GM23338 (cell line): ENCODE data around the gene HNRNPL. TPM values are rescaled to one million over a fixed set of nuclear protein-coding genes. Genes with fewer than 3 reads are reported as not detected.

Source experiments
- ATAC-seq: fragments of 200-7000 bp; cut with Tn5 transposase; 3 replicates; pipeline ENCODE4 v1.9.1; 2020
- DNase-seq: peaks from one replicate; pipeline ENCODE4 v3.0.0-alpha.2; 2015; ENCODE audit warnings: low spot score
- H2AFZ ChIP-seq: fragments of 200-600 bp; sonication (generic); 2 replicates; pipeline ENCODE4 v1.8.0; 2016; ENCODE audit warnings: antibody characterized with exemption, mild to moderate bottlenecking, moderate library complexity
- H3F3A ChIP-seq: fragments of 200-600 bp; sonication (generic); replicated peaks from 2 replicates; pipeline ENCODE4 v1.8.0; 2017; ENCODE audit warnings: antibody characterized with exemption, mixed run types, low read depth
- H3K27ac ChIP-seq: fragments of 200-600 bp; sonication (generic); 2 replicates; pipeline ENCODE4 v1.6.1; 2016; ENCODE audit warnings: low read depth
- H3K27me3 ChIP-seq: fragments of 200-600 bp; sonication (generic); 2 replicates; pipeline ENCODE4 v1.8.0; 2016; ENCODE audit warnings: mild to moderate bottlenecking, mixed run types, moderate library complexity; ENCODE audit not compliant: insufficient read depth
- H3K36me3 ChIP-seq: fragments of 200-600 bp; sonication (generic); 2 replicates; pipeline ENCODE4 v1.8.0; 2016; ENCODE audit warnings: mild to moderate bottlenecking; ENCODE audit not compliant: insufficient read depth
- H3K4me1 ChIP-seq: fragments of 200-600 bp; sonication (generic); 2 replicates; pipeline ENCODE4 v1.8.0; 2016; ENCODE audit warnings: mild to moderate bottlenecking, moderate library complexity; ENCODE audit not compliant: insufficient read depth
- H3K4me2 ChIP-seq: fragments of 200-600 bp; sonication (generic); 2 replicates; pipeline ENCODE4 v1.7.1; 2017; ENCODE audit warnings: mixed run types
- H3K4me3 ChIP-seq: fragments of 200-600 bp; sonication (generic); 2 replicates; pipeline ENCODE4 v1.6.1; 2016; ENCODE audit warnings: mixed run types
- H3K79me2 ChIP-seq: fragments of 200-600 bp; sonication (generic); replicated peaks from 2 replicates; pipeline ENCODE4 v1.8.0; 2017; ENCODE audit warnings: mild to moderate bottlenecking; ENCODE audit not compliant: insufficient read depth
- H3K9me2 ChIP-seq: fragments of 200-600 bp; sonication (generic); 2 replicates; pipeline ENCODE4 v1.8.0; 2017; ENCODE audit not compliant: insufficient read depth
- H4K20me1 ChIP-seq: fragments of 200-600 bp; sonication (generic); replicated peaks from 2 replicates; pipeline ENCODE4 v1.8.0; 2017; ENCODE audit warnings: mild to moderate bottlenecking; ENCODE audit not compliant: insufficient read depth
- H3K27ac Mint-ChIP-seq: 2 replicates; pipeline ENCODE4 v1.8.0; 2020; ENCODE audit warnings: inconsistent platforms, mild to moderate bottlenecking, moderate library complexity, mixed read lengths
- H3K27me3 Mint-ChIP-seq: 3 replicates; pipeline ENCODE4 v1.8.0; 2022; ENCODE audit warnings: low read depth, mild to moderate bottlenecking, moderate library complexity, mixed read lengths, inconsistent platforms; ENCODE audit not compliant: insufficient read depth, poor library complexity
- H3K36me3 Mint-ChIP-seq: 3 replicates; pipeline ENCODE4 v1.8.0; 2021; ENCODE audit warnings: low read depth, mild to moderate bottlenecking, inconsistent platforms, moderate library complexity, mixed read lengths
- H3K4me1 Mint-ChIP-seq: 3 replicates; pipeline ENCODE4 v1.8.0; 2020; ENCODE audit warnings: mild to moderate bottlenecking, inconsistent platforms, mixed read lengths
- H3K4me3 Mint-ChIP-seq: 3 replicates; pipeline ENCODE4 v1.8.0; 2021; ENCODE audit warnings: moderate library complexity, mild to moderate bottlenecking, inconsistent platforms, mixed read lengths
- H3K9me3 Mint-ChIP-seq: 3 replicates; pipeline ENCODE4 v1.8.0; 2020; ENCODE audit warnings: moderate library complexity, mild to moderate bottlenecking, inconsistent platforms, mixed read lengths
- EZH2 ChIP-seq: fragments of 200-600 bp; sonication (generic); IDR thresholded peaks from one replicate; pipeline ENCODE4 v1.8.0; 2017; ENCODE audit warnings: antibody characterized with exemption, mild to moderate bottlenecking, low read depth; ENCODE audit not compliant: unreplicated experiment
- NANOG ChIP-seq: IDR thresholded peaks from 2 replicates; pipeline ENCODE4 v1.6.1; 2016; ENCODE audit warnings: antibody characterized with exemption, borderline replicate concordance
- POLR2AphosphoS5 ChIP-seq: IDR thresholded peaks from 2 replicates; pipeline ENCODE4 v1.6.1; 2016; ENCODE audit warnings: antibody characterized with exemption, low read depth
- ZNF114 ChIP-seq: fragments of 250-450 bp; sonication (Bioruptor Pico); IDR thresholded peaks from 2 replicates; pipeline ENCODE4 v1.5.0; 2020; ENCODE audit warnings: mild to moderate bottlenecking, moderate library complexity
- ZNF331 ChIP-seq: fragments of 250-450 bp; sonication (Bioruptor Pico); IDR thresholded peaks from 2 replicates; pipeline ENCODE4 v1.5.0; 2020; ENCODE audit warnings: low read depth, mild to moderate bottlenecking, moderate library complexity
- polyA plus RNA-seq: library from polyadenylated mRNA; unstranded; fragments of >200 nt; fragmentation: Nextera tagmentation; extraction: Ambion mirVana; gene quantifications from 2 replicates; pipeline ENCODE4 v1.2.1, GENCODE V29; 2016
- total RNA-seq: library from RNA; depleted of rRNA; stranded (reverse); fragments of >200 nt; shearing (Covaris generic); gene quantifications from 2 replicates; pipeline ENCODE4 v1.2.3, GENCODE V29; 2014
- TF ChIP-seq, protein P1 (sequence below): IDR thresholded peaks from 2 replicates; pipeline ENCODE4 v1.6.1; 2016; ENCODE audit warnings: antibody characterized with exemption
- TF ChIP-seq, protein P2 (sequence below), 2 experiments: fragments of 200-600 bp in 1 of 2; sonication (generic) in 1 of 2; conservative IDR thresholded peaks; 2 replicates each; pipeline versions ENCODE4 v1.5.1 to v1.6.1; 2016 to 2017; ENCODE audit warnings: antibody characterized with exemption in 2 of 2, low read depth in 2 of 2, mild to moderate bottlenecking in 2 of 2, moderate library complexity in 1 of 2
- TF ChIP-seq, protein P3 (sequence below): IDR thresholded peaks from one replicate; pipeline ENCODE4 v1.6.1; 2018; ENCODE audit warnings: antibody characterized with exemption; ENCODE audit not compliant: unreplicated experiment

Gene HNRNPL
- total and polyA plus RNA-seq, 2 experiments from 2014 or later = 580 to 664 TPM

DNA sequence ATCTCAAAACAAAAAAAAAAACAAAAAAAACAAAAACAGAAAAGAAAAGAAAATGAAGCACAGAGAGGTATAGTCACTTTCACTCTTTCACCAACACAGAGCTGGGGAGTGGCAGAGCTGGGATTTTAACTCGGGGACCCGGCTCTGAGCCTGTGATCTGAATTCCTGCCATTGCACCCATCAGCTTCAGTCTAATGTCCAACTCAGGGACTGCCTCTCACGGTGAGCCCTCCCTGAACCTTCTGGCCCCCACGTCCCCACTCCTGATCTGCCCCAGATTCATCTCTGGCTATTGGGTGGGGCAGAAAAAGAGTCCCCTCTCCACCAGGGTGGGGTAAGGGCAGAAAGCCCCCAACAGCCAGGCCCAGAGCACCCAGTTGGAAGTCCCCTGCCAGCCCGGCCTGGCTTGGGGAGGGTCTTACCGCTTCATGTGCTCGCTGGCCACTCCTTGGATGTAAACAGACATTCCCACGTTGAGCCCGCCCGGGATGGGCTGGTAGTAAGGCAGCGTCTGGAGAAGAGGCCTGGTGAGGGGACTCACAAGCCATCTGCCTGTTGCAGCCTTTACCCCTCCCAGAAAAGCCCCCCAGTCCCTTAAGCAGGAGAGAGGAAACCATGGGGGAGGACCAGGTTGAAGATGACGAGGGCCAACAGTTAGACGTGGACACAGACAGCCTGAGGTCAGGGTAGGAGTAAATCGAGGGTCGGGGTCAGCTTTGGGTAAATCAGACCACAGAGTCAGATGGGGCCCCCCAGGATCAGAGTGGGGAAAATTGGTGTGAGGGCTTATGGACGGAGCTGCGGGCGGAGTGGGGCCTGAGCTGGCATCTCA, 37.6 kb downstream of the HNRNPL start:
- DNase-seq = no peak
- Histone ChIP-seq H3K4me3 (no peak overlapping the region), H4K20me1 (no peaks in the 10 kb centered on the region), H3K36me3 (no peaks in the 10 kb centered on the region), H3K4me1 (no peaks in the 10 kb centered on the region), H2AFZ (no peak overlapping the region), H3K27ac (no peak overlapping the region), H3K79me2 (no peaks in the 10 kb centered on the region), H3K4me2 (no peak overlapping the region), H3K27me3 (no peaks in the 10 kb centered on the region), H3K9me2 (no peaks in the 10 kb centered on the region), H3F3A (no peaks in the 10 kb centered on the region)
- peaks cover 23% of the 10 kb centered on the region for H3K36me3 Mint-ChIP-seq
- H3K27ac Mint-ChIP-seq = no peak overlapping the region
- no peak overlapping the region for H3K4me3 Mint-ChIP-seq
- TF ChIP-seq, protein P1, sequence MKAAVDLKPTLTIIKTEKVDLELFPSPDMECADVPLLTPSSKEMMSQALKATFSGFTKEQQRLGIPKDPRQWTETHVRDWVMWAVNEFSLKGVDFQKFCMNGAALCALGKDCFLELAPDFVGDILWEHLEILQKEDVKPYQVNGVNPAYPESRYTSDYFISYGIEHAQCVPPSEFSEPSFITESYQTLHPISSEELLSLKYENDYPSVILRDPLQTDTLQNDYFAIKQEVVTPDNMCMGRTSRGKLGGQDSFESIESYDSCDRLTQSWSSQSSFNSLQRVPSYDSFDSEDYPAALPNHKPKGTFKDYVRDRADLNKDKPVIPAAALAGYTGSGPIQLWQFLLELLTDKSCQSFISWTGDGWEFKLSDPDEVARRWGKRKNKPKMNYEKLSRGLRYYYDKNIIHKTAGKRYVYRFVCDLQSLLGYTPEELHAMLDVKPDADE = no peak
- TF ChIP-seq EZH2 (no peak), ZNF114 (no peak)
- TF ChIP-seq, protein P2, sequence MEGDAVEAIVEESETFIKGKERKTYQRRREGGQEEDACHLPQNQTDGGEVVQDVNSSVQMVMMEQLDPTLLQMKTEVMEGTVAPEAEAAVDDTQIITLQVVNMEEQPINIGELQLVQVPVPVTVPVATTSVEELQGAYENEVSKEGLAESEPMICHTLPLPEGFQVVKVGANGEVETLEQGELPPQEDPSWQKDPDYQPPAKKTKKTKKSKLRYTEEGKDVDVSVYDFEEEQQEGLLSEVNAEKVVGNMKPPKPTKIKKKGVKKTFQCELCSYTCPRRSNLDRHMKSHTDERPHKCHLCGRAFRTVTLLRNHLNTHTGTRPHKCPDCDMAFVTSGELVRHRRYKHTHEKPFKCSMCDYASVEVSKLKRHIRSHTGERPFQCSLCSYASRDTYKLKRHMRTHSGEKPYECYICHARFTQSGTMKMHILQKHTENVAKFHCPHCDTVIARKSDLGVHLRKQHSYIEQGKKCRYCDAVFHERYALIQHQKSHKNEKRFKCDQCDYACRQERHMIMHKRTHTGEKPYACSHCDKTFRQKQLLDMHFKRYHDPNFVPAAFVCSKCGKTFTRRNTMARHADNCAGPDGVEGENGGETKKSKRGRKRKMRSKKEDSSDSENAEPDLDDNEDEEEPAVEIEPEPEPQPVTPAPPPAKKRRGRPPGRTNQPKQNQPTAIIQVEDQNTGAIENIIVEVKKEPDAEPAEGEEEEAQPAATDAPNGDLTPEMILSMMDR (conservative IDR thresholded peaks at IDR 0.05; ENCODE audit: low read depth in 2 of 2) = no peak
- H3K9me3 Mint-ChIP-seq = peaks cover 5% of the 10 kb centered on the region; the same call in 2 of the 3 replicates
- H3K27me3 Mint-ChIP-seq = peaks cover 13% of the 10 kb centered on the region
- H3K4me1 Mint-ChIP-seq = no peaks in the 10 kb centered on the region; the same call in 2 of the 3 replicates
- ATAC-seq = no peak

DNA sequence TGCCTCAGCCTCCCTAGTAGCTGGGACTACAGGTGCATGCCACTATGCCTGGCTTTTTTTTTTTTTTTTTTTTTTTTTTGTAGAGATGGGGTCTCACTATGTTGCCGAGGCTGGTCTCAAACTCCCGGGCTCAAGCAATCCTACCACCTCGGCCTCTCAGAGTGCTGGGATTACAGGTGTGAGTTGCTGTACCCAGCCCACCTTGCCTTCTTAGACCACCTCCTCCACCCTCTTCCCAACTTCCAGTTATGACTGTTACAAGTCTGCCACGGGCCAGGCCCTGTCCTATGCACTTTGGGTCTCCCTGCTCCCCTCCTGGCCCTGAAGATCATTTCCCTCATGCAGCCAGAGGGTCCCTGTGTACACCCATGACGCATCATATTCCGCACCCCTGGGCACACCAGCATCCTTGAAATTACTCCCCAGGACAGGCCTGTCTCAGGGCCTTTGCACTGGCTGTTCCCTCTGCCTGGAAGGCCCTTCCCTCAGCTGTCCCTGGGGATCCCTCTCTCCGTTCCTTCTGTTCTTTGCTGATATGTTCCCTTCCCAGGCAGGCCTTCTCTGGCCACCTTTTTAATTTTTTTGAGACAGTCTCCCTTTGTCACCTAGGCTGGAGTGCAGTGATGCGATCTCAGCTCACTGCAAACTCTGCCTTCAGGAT, 40.1 kb downstream of the HNRNPL start:
- Mint-ChIP-seq H3K4me3 (no peak overlapping the region), H3K27me3 (peaks cover 10% of the 10 kb centered on the region), H3K4me1 (no peaks in the 10 kb centered on the region; the same call in 2 of the 3 replicates), H3K27ac (no peak overlapping the region), H3K36me3 (peaks cover 7% of the 10 kb centered on the region; the same call in 2 of the 3 replicates), H3K9me3 (peaks cover 10% of the 10 kb centered on the region)
- H3K4me3 ChIP-seq = no peak overlapping the region
- H3F3A ChIP-seq = no peaks in the 10 kb centered on the region
- H3K27me3 ChIP-seq = no peaks in the 10 kb centered on the region
- no peaks in the 10 kb centered on the region for H4K20me1 ChIP-seq
- H3K79me2 ChIP-seq = no peaks in the 10 kb centered on the region
- no peak overlapping the region for H3K27ac ChIP-seq
- no peaks in the 10 kb centered on the region for H3K9me2 ChIP-seq
- H3K36me3 ChIP-seq = no peaks in the 10 kb centered on the region
- ATAC-seq (no peak), DNase-seq (no peak)
- no peaks in the 10 kb centered on the region for H3K4me1 ChIP-seq
- no peak overlapping the region for H2AFZ ChIP-seq
- no peak overlapping the region for H3K4me2 ChIP-seq
- TF ChIP-seq, protein P2 (conservative IDR thresholded peaks at IDR 0.05; ENCODE audit: low read depth in 2 of 2) = no peak
- TF ChIP-seq POLR2AphosphoS5 = no peak
- no peak for TF ChIP-seq NANOG
- TF ChIP-seq, protein P1 = no peak
- TF ChIP-seq, protein P3, sequence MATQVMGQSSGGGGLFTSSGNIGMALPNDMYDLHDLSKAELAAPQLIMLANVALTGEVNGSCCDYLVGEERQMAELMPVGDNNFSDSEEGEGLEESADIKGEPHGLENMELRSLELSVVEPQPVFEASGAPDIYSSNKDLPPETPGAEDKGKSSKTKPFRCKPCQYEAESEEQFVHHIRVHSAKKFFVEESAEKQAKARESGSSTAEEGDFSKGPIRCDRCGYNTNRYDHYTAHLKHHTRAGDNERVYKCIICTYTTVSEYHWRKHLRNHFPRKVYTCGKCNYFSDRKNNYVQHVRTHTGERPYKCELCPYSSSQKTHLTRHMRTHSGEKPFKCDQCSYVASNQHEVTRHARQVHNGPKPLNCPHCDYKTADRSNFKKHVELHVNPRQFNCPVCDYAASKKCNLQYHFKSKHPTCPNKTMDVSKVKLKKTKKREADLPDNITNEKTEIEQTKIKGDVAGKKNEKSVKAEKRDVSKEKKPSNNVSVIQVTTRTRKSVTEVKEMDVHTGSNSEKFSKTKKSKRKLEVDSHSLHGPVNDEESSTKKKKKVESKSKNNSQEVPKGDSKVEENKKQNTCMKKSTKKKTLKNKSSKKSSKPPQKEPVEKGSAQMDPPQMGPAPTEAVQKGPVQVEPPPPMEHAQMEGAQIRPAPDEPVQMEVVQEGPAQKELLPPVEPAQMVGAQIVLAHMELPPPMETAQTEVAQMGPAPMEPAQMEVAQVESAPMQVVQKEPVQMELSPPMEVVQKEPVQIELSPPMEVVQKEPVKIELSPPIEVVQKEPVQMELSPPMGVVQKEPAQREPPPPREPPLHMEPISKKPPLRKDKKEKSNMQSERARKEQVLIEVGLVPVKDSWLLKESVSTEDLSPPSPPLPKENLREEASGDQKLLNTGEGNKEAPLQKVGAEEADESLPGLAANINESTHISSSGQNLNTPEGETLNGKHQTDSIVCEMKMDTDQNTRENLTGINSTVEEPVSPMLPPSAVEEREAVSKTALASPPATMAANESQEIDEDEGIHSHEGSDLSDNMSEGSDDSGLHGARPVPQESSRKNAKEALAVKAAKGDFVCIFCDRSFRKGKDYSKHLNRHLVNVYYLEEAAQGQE = no peak
- no peak for TF ChIP-seq ZNF331 (CRISPR knock-in tag)
- TF ChIP-seq ZNF114 = no peak
